IMR-90 (cell line): ENCODE data around the gene AS3MT. TPM values are rescaled to one million over a fixed set of nuclear protein-coding genes. Genes with fewer than 3 reads are reported as not detected.

Experiments
- ATAC-seq: fragments of 200-7000 bp; cut with Tn5 transposase; 2 replicates; pipeline ENCODE4 v1.9.1; 2020; ENCODE audit warnings: low read depth, mild to moderate bottlenecking, moderate library complexity
- BruUV-seq: library from RNA; stranded (reverse); fragments of 400-500 nt; replicated peaks from 2 replicates; lab custom pipeline; 2021; lab: Mats Ljungman, UMichigan
- CTCF ChIA-PET: fragments of 300-600 bp; formaldehyde crosslinking; extraction: SDS; loops from one replicate; lab custom pipeline; 2021; ENCODE audit warnings: antibody characterized with exemption; lab: Yijun Ruan, JAX
- POLR2A ChIA-PET: fragments of 300-600 bp; sonication (Branson Sonifier 250); formaldehyde crosslinking; loops from one replicate; lab custom pipeline; 2022; ENCODE audit warnings: antibody characterized with exemption; ENCODE audit not compliant: unreplicated experiment; lab: Charles Lee
- DNase-seq: peaks from one replicate; pipeline ENCODE4 v3.0.0; 2013
- H2AFZ ChIP-seq: replicated peaks from 2 replicates; pipeline ENCODE3; 2013; ENCODE audit warnings: low read length, mild to moderate bottlenecking; ENCODE audit not compliant: poor library complexity
- H2AK5ac ChIP-seq: 2 replicates; pipeline ENCODE4 v1.6.1; 2013; ENCODE audit warnings: low read depth, low read length, inconsistent platforms
- H2AK9ac ChIP-seq: replicated peaks from 2 replicates; pipeline ENCODE3; 2013; ENCODE audit warnings: mild to moderate bottlenecking, low read depth, low read length, moderate library complexity; ENCODE audit not compliant: poor library complexity
- H2BK120ac ChIP-seq: 2 replicates; pipeline ENCODE4 v1.6.1; 2013; ENCODE audit warnings: low read depth, low read length, inconsistent platforms
- H2BK15ac ChIP-seq: 3 replicates; pipeline ENCODE4 v1.6.1; 2013; ENCODE audit warnings: low read depth, low read length, inconsistent platforms
- H2BK20ac ChIP-seq: 2 replicates; pipeline ENCODE4 v1.6.1; 2013; ENCODE audit warnings: low read depth, mild to moderate bottlenecking, inconsistent platforms, low read length, moderate library complexity
- H2BK5ac ChIP-seq: 2 replicates; pipeline ENCODE4 v1.6.1; 2013; ENCODE audit warnings: mild to moderate bottlenecking, low read depth, low read length, inconsistent platforms; ENCODE audit not compliant: poor library complexity, severe bottlenecking
- H3K14ac ChIP-seq: replicated peaks from 2 replicates; pipeline ENCODE4 v1.6.1; 2013; ENCODE audit warnings: low read depth, low read length, inconsistent platforms
- H3K18ac ChIP-seq: 2 replicates; pipeline ENCODE4 v1.6.1; 2013; ENCODE audit warnings: low read depth, low read length, control low read depth
- H3K23ac ChIP-seq: 2 replicates; pipeline ENCODE4 v1.6.1; 2013; ENCODE audit warnings: low read depth, low read length, inconsistent platforms
- H3K27ac ChIP-seq: 2 replicates; pipeline ENCODE4 v1.5.1; 2013; ENCODE audit warnings: mild to moderate bottlenecking, control low read depth, low read length; ENCODE audit not compliant: insufficient read depth
- H3K27me3 ChIP-seq: 2 replicates; pipeline ENCODE4 v1.6.1; 2013; ENCODE audit warnings: low read length; ENCODE audit not compliant: control insufficient read depth, insufficient read depth
- H3K36me3 ChIP-seq: 2 replicates; pipeline ENCODE4 v1.6.1; 2013; ENCODE audit warnings: low read length, mixed read lengths; ENCODE audit not compliant: control insufficient read depth, insufficient read depth
- H3K4ac ChIP-seq: 2 replicates; pipeline ENCODE4 v1.6.1; 2013; ENCODE audit warnings: low read depth, low read length, inconsistent platforms
- H3K4me1 ChIP-seq: 2 replicates; pipeline ENCODE4 v1.6.1; 2013; ENCODE audit warnings: low read length, mixed read lengths; ENCODE audit not compliant: control insufficient read depth, insufficient read depth
- H3K4me2 ChIP-seq: 2 replicates; pipeline ENCODE4 v1.6.1; 2013; ENCODE audit warnings: low read depth, mild to moderate bottlenecking, control low read depth, low read length, moderate library complexity
- H3K4me3 ChIP-seq: 2 replicates; pipeline ENCODE4 v1.5.1; 2013; ENCODE audit warnings: low read depth, mild to moderate bottlenecking, control low read depth, low read length, moderate library complexity; ENCODE audit not compliant: insufficient read depth
- H3K56ac ChIP-seq: 2 replicates; pipeline ENCODE4 v1.6.1; 2013; ENCODE audit warnings: low read length, inconsistent platforms; ENCODE audit not compliant: insufficient read depth; ENCODE audit errors: extremely low read depth
- H3K79me1 ChIP-seq, 2 experiments: 2 replicates each; pipeline ENCODE4 v1.6.1; 2013; ENCODE audit warnings: low read length in 2 of 2, inconsistent platforms in 1 of 2, low read depth in 1 of 2
- H3K9ac ChIP-seq: 2 replicates; pipeline ENCODE4 v1.6.1; 2013; ENCODE audit warnings: low read depth, low read length, control low read depth
- H3K9me1 ChIP-seq: 2 replicates; pipeline ENCODE4 v1.6.1; 2013; ENCODE audit warnings: low read length, inconsistent platforms; ENCODE audit not compliant: insufficient read depth
- H3K9me3 ChIP-seq: 2 replicates; pipeline ENCODE4 v1.6.1; 2013; ENCODE audit warnings: low read length; ENCODE audit not compliant: control insufficient read depth, insufficient read depth
- H4K20me1 ChIP-seq: 2 replicates; pipeline ENCODE4 v1.6.1; 2013; ENCODE audit warnings: low read length, inconsistent platforms; ENCODE audit not compliant: insufficient read depth
- H4K5ac ChIP-seq: 2 replicates; pipeline ENCODE4 v1.6.1; 2013; ENCODE audit warnings: mild to moderate bottlenecking, low read depth, low read length, control low read depth
- H4K8ac ChIP-seq, 2 experiments: 2 replicates each; pipeline ENCODE4 v1.6.1; 2013; ENCODE audit warnings: low read depth in 2 of 2, low read length in 2 of 2, control low read depth in 1 of 2, inconsistent platforms in 1 of 2
- H4K91ac ChIP-seq: 2 replicates; pipeline ENCODE4 v1.6.1; 2013; ENCODE audit warnings: low read depth, low read length, inconsistent platforms; ENCODE audit not compliant: insufficient read depth
- BHLHE40 ChIP-seq: fragments of 150-350 bp; IDR thresholded peaks from 2 replicates; pipeline ENCODE4 v1.6.1; 2016; ENCODE audit warnings: mild to moderate bottlenecking, low read depth, low read length
- CEBPB ChIP-seq: IDR thresholded peaks from 2 replicates; pipeline ENCODE4 v1.6.1; 2012; ENCODE audit warnings: low read depth, low read length, improper control_type of control experiment
- CHD1 ChIP-seq: IDR thresholded peaks from 2 replicates; pipeline ENCODE4 v1.6.1; 2012; ENCODE audit warnings: low read depth, low read length, improper control_type of control experiment
- CTCF ChIP-seq: conservative IDR thresholded peaks from 2 replicates; pipeline ENCODE4 v1.5.1; 2012; ENCODE audit warnings: mild to moderate bottlenecking, low read depth, low read length, improper control_type of control experiment
- FOS ChIP-seq: fragments of 150-350 bp; IDR thresholded peaks from 2 replicates; pipeline ENCODE4 v1.6.1; 2016; ENCODE audit warnings: low read depth, low read length
- MAFK ChIP-seq: IDR thresholded peaks from 2 replicates; pipeline ENCODE4 v1.6.1; 2012; ENCODE audit warnings: low read depth, low read length, improper control_type of control experiment
- MAZ ChIP-seq: IDR thresholded peaks from 2 replicates; pipeline ENCODE4 v1.6.1; 2012; ENCODE audit warnings: low read depth, mild to moderate bottlenecking, low read length, improper control_type of control experiment, moderate library complexity, borderline replicate concordance
- MXI1 ChIP-seq: IDR thresholded peaks from 2 replicates; pipeline ENCODE4 v1.6.1; 2012; ENCODE audit warnings: low read depth, mild to moderate bottlenecking, low read length, moderate library complexity, borderline replicate concordance
- NFE2L2 ChIP-seq: fragments of 150-350 bp; IDR thresholded peaks from 2 replicates; pipeline ENCODE4 v1.6.1; 2016; ENCODE audit warnings: low read depth, mild to moderate bottlenecking, low read length
- POLR2A ChIP-seq: IDR thresholded peaks from 2 replicates; pipeline ENCODE4 v1.6.1; 2012; ENCODE audit warnings: mild to moderate bottlenecking, low read depth, low read length
- RAD21 ChIP-seq: IDR thresholded peaks from 2 replicates; pipeline ENCODE4 v1.6.1; 2012; ENCODE audit warnings: low read length, improper control_type of control experiment
- RCOR1 ChIP-seq: IDR thresholded peaks from 2 replicates; pipeline ENCODE4 v1.6.1; 2012; ENCODE audit warnings: mild to moderate bottlenecking, low read length, improper control_type of control experiment; ENCODE audit not compliant: insufficient replicate concordance
- RFX5 ChIP-seq: IDR thresholded peaks from 2 replicates; pipeline ENCODE4 v1.8.0; 2012; ENCODE audit warnings: low read depth, mild to moderate bottlenecking, low read length, moderate library complexity
- SMC3 ChIP-seq: fragments of 150-350 bp; IDR thresholded peaks from 2 replicates; pipeline ENCODE4 v1.6.1; 2016; ENCODE audit warnings: low read depth, mild to moderate bottlenecking, antibody characterized with exemption, low read length, moderate library complexity
- WGBS, 2 experiments: methylation state at CpG; one replicate each; pipeline versions ENCODE4 v1.1.5 to v1.1.7; 2013; ENCODE audit warnings: missing lambda C conversion rate in 2 of 2; ENCODE audit not compliant: insufficient read length in 1 of 2; ENCODE audit errors: extremely low coverage in 2 of 2; 5-methylcytosine and 5-hydroxymethylcytosine counted together
- dilution Hi-C: fragments of 300-500 bp; cut with HindIII; formaldehyde crosslinking; loops from one replicate; pipeline ENCODE4 v1.14.3; 2018; ENCODE audit warnings: low sequenced_read_pairs; ENCODE audit not compliant: unreplicated experiment
- in situ Hi-C: fragments of 300-500 bp; cut with MboI; formaldehyde crosslinking; loops from 3 replicates; pipeline ENCODE4 v1.14.3; 2019; ENCODE audit warnings: low sequenced_read_pairs, inconsistent platforms, mixed read lengths
- intact Hi-C: fragments of 100-400 bp; cut with micrococcal nuclease; formaldehyde crosslinking; loops from 2 replicates; pipeline ENCODE4 v1.10.0; 2022
- polyA plus RNA-seq, 3 experiments: library from polyadenylated mRNA; depleted of rRNA; stranded (reverse); fragments of >200 nt; gene quantifications; 2 replicates each; pipeline ENCODE4 v1.2.3, GENCODE V29; 2012; ENCODE audit warnings: low replicate concordance in 1 of 3
- total RNA-seq: library from RNA; depleted of rRNA; stranded (reverse); fragments of >200 nt; gene quantifications from 2 replicates; pipeline ENCODE4 v1.2.3, GENCODE V29; 2012
- TF ChIP-seq, protein P1 (sequence below): fragments of 150-350 bp; IDR thresholded peaks from 2 replicates; pipeline ENCODE4 v1.6.1; 2016; ENCODE audit warnings: low read depth, mild to moderate bottlenecking, low read length, moderate library complexity, borderline replicate concordance
- TF ChIP-seq, protein P2 (sequence below): fragments of 150-350 bp; IDR thresholded peaks from 2 replicates; pipeline ENCODE4 v1.6.1; 2017; ENCODE audit warnings: mild to moderate bottlenecking, antibody characterized with exemption, low read length, low read depth

AS3MT gene
- total and polyA plus RNA-seq, 2 of the 4 experiments (the other 2 are of a cell fraction): 2.7 to 3.6 TPM

- no peak overlapping the region for H4K91ac ChIP-seq
- DNase-seq: no peak
- POLR2A ChIA-PET: no interaction called here
- H3K79me1 ChIP-seq: peaks cover 0 to 8% of the 10 kb centered on the region in 2 experiments; a peak in 1 of 4 replicates
- peak overlapping the region; percentile 79 for H2AK9ac ChIP-seq
- H3K4me3 ChIP-seq: no peak overlapping the region
- no peak overlapping the region for H3K23ac ChIP-seq
- no peak overlapping the region for H2BK15ac ChIP-seq
- peak overlapping the region; percentile 49; the same call in 1 of the 2 replicates for H3K4ac ChIP-seq
- H4K5ac ChIP-seq: no peak overlapping the region
- no peak overlapping the region for H3K56ac ChIP-seq
- in situ Hi-C loops (no loop called here), intact Hi-C loops (no loop called here), dilution Hi-C loops (no loop called here)
- H3K9me3 ChIP-seq: no peaks in the 10 kb centered on the region
- 0 out of 2 replicates have a peak, but pooled peaks cover 8% of the 10 kb centered on the region for H3K9me1 ChIP-seq
- H3K18ac ChIP-seq: no peak overlapping the region
- H3K27me3 ChIP-seq: no peaks in the 10 kb centered on the region
- no peak overlapping the region for H3K14ac ChIP-seq
- WGBS, 2 experiments: 98% methylated on average over 6 of the region's 10 CpGs; no CpG with 5 or more reads in 1 of the 2 experiments
- no peak for ATAC-seq
- peak overlapping the region; percentile 93 for H2AFZ ChIP-seq
- H3K27ac ChIP-seq: no peak overlapping the region
- BruUV-seq: no TSS peak
- H2BK5ac ChIP-seq: no peak overlapping the region
- H3K36me3 ChIP-seq: no peaks in the 10 kb centered on the region
- H2AK5ac ChIP-seq: no peak overlapping the region
- H3K9ac ChIP-seq: no peak overlapping the region
- H4K20me1 ChIP-seq: no peaks in the 10 kb centered on the region
- H3K4me1 ChIP-seq: peaks cover 5% of the 10 kb centered on the region
- CTCF ChIA-PET: no interaction called here
- no peak overlapping the region for H2BK20ac ChIP-seq
- TF ChIP-seq, protein P1, sequence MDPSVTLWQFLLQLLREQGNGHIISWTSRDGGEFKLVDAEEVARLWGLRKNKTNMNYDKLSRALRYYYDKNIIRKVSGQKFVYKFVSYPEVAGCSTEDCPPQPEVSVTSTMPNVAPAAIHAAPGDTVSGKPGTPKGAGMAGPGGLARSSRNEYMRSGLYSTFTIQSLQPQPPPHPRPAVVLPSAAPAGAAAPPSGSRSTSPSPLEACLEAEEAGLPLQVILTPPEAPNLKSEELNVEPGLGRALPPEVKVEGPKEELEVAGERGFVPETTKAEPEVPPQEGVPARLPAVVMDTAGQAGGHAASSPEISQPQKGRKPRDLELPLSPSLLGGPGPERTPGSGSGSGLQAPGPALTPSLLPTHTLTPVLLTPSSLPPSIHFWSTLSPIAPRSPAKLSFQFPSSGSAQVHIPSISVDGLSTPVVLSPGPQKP: no peak
- TF ChIP-seq MAZ (no peak), MXI1 (no peak), NFE2L2 (no peak), RCOR1 (no peak), RFX5 (no peak), RAD21 (no peak), CEBPB (no peak), BHLHE40 (no peak), FOS (no peak), SMC3 (no peak), CHD1 (no peak), MAFK (no peak), CTCF (no peak), POLR2A (no peak)
- TF ChIP-seq, protein P2, sequence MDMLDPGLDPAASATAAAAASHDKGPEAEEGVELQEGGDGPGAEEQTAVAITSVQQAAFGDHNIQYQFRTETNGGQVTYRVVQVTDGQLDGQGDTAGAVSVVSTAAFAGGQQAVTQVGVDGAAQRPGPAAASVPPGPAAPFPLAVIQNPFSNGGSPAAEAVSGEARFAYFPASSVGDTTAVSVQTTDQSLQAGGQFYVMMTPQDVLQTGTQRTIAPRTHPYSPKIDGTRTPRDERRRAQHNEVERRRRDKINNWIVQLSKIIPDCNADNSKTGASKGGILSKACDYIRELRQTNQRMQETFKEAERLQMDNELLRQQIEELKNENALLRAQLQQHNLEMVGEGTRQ: no peak
- peak overlapping the region; percentile 80 for H3K4me2 ChIP-seq
- H4K8ac ChIP-seq: peak overlapping the region; percentile 81 to 94; a peak in 3 of 4 replicates
- no peak overlapping the region for H2BK120ac ChIP-seq
Observed at GRCh38 chr10:102870221-102870620, 951 bp downstream of the AS3MT start.
